ENCODE results near the gene DEAF1.
A peak's percentile ranks its signal among the peaks of the same experiment; 100 is the strongest.
"Not testable (repeated sequence)": the region's sequence is repeated elsewhere in the genome, so short reads cannot be mapped to it uniquely, and the experiment has no call there.

Gene DEAF1

GRCh38 chr11:659532-660085 lies 35.4 kb downstream of the DEAF1 start:
- in situ Hi-C loops (cut with HindIII; ENCODE audit: low pct_ligation_motif_present, low pct_unique_long_range_greater_than_20kb, low sequenced_read_pairs), result no loop called here
- DNase-seq, result no peak

GRCh38 chr11:657691-658126 lies 37.3 kb downstream of the DEAF1 start:
- in situ Hi-C loops (cut with HindIII; ENCODE audit: low pct_ligation_motif_present, low pct_unique_long_range_greater_than_20kb, low sequenced_read_pairs), result no loop called here
- no peak for DNase-seq

DNA sequence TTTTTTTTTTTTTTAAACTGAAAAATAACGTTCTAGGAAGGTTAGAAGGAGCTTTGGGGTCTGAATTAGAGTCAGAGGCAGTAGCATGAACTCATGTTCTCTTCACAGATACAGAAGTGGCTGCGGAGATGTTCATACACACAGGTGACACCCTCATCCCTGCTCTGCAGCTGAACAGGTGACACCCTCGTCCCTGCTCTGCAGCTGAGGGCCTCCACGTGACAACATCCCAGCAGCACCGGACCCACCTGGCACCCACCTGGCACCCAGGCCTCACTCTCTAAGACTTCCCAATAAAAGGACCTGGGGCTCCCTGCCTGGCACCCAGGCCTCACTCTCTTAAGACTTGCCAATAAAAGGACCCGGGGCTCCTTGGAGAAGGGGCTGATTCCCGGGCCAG lies 38.2 kb downstream of the DEAF1 start:
- in situ Hi-C loops (cut with HindIII; ENCODE audit: low pct_ligation_motif_present, low pct_unique_long_range_greater_than_20kb, low sequenced_read_pairs), result no loop called here
- DNase-seq, result no peak

- no peak for DNase-seq
- in situ Hi-C loops (cut with HindIII; ENCODE audit: low pct_ligation_motif_present, low pct_unique_long_range_greater_than_20kb, low sequenced_read_pairs), result no loop called here
Observed at GRCh38 chr11:656426-656825, 38.6 kb downstream of the DEAF1 start.

DNA sequence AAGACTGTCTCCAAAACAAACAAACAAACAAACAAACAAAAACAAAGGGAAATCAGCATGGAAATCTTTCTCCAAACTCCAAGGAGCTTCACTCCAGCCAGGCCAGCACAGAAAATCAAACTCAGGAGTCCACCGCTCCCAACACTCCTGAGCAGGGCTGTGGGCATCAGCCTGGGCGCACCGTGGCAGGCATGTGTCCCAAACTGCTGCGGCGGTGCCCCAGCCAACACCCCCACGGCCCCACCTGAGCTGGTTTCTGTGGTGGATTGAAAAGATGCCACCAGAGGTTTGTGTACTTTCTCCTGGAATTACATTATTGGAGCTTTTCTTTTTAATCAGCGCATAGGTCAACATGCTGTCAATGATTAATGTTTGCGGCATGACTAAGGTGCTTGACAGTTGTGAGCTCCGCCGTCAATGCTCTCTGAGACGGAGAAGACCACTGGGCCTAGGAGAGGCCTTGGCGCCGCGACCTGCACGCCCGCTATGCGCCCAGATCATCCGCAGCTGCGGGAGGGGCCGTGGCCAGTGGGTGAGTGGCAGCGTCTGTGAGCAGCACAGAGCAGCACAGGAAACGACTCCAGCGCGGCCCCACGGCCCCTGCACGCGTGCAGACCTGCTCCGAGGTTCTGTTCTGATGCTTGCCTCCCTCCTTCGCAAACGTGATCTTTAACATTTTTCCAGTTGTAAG lies 39.8 kb downstream of the DEAF1 start:
- in situ Hi-C loops (cut with HindIII; ENCODE audit: low pct_ligation_motif_present, low pct_unique_long_range_greater_than_20kb, low sequenced_read_pairs), result no loop called here
- DNase-seq, result peak; percentile 90

GRCh38 chr11:654444-654843 lies 40.6 kb downstream of the DEAF1 start:
- DNase-seq; in situ Hi-C loops (cut with HindIII; ENCODE audit: low pct_ligation_motif_present, low pct_unique_long_range_greater_than_20kb, low sequenced_read_pairs): not testable (repeated sequence)

DNA sequence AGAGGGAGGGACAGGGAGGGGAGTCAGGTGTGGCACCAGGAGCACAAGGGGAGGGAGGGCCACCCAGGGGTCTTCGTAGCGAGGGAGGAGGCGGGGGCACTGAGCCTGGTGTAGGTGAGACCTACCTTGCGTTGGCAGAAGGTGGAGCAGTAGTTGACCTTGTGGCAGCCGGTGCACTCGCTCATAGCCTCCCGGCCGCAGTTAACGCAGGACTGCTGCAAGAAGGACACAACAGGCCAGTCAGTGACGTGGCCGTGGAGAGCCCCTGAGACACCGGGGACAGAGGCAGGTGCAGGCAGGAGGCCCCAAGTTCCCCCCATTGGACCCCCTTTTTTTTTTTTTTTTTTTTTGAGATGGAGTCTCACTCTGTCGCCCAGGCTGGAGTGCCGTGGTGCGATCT lies 41.2 kb downstream of the DEAF1 start:
- in situ Hi-C loops (cut with HindIII; ENCODE audit: low pct_ligation_motif_present, low pct_unique_long_range_greater_than_20kb, low sequenced_read_pairs), result no loop called here

DNA sequence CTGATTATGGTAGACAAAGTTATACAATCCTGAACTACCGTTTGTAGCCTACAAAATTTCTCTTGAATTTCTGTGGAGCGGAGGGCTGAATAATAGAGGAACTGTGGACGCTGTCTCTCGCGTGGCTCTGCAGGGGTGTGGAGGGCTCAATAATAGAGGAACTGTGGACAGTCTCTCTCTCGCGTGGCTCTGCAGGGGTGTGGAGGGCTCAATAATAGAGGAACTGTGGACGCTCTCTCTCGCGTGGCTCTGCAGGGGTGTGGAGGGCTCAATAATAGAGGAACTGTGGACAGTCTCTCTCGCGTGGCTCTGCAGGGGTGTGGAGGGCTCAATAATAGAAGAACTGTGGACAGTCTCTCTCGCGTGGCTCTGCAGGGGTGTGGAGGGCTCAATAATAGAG lies 41.9 kb downstream of the DEAF1 start:
- in situ Hi-C loops (cut with HindIII; ENCODE audit: low pct_ligation_motif_present, low pct_unique_long_range_greater_than_20kb, low sequenced_read_pairs); DNase-seq: not testable (repeated sequence)

More for the DNA sequence above, 41.2 kb downstream of the DEAF1 start:
- DNase-seq, result no peak

- in situ Hi-C loops (cut with HindIII; ENCODE audit: low pct_ligation_motif_present, low pct_unique_long_range_greater_than_20kb, low sequenced_read_pairs), result no loop called here
- no peak for DNase-seq
Observed at GRCh38 chr11:650482-650881, 44.5 kb downstream of the DEAF1 start.

- in situ Hi-C loops (cut with HindIII; ENCODE audit: low pct_ligation_motif_present, low pct_unique_long_range_greater_than_20kb, low sequenced_read_pairs), result not testable (repeated sequence)
Observed at GRCh38 chr11:647672-648158, 47.3 kb downstream of the DEAF1 start.

GRCh38 chr11:646214-646613 lies 48.8 kb downstream of the DEAF1 start:
- no peak for DNase-seq
- in situ Hi-C loops (cut with HindIII; ENCODE audit: low pct_ligation_motif_present, low pct_unique_long_range_greater_than_20kb, low sequenced_read_pairs), result no loop called here

More at GRCh38 chr11:647672-648158, 47.3 kb downstream of the DEAF1 start:
- DNase-seq, result not testable (repeated sequence)

- DNase-seq, result no peak
- in situ Hi-C loops (cut with HindIII; ENCODE audit: low pct_ligation_motif_present, low pct_unique_long_range_greater_than_20kb, low sequenced_read_pairs), result no loop called here
Observed at GRCh38 chr11:645536-645935, 49.5 kb downstream of the DEAF1 start.

GRCh38 chr11:643849-644738 lies 50.9 kb downstream of the DEAF1 start:
- DNase-seq, result no peak
- in situ Hi-C loops (cut with HindIII; ENCODE audit: low pct_ligation_motif_present, low pct_unique_long_range_greater_than_20kb, low sequenced_read_pairs), result no loop called here

DNA sequence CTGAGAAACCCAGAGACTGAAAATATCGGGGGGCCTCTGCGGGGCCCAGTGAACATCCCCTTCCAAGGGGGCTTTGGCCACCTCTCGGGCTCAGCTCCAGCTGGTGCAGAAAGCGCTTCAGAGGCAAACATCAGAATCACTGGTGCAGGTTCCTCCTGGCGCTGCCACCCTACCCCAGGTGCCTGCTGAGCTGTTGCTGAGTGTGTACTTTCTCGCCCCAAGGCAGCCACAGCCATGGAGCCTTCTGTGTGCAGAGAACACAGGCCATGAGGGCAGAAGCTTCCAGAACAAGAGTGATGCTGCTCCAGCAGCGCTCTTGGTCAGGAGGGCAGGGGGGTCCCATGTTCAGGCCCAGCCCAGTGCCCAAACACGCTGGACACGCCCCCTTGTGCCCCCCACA lies 51.7 kb downstream of the DEAF1 start:
- in situ Hi-C loops (cut with HindIII; ENCODE audit: low pct_ligation_motif_present, low pct_unique_long_range_greater_than_20kb, low sequenced_read_pairs), result no loop called here
- no peak for DNase-seq

DNA sequence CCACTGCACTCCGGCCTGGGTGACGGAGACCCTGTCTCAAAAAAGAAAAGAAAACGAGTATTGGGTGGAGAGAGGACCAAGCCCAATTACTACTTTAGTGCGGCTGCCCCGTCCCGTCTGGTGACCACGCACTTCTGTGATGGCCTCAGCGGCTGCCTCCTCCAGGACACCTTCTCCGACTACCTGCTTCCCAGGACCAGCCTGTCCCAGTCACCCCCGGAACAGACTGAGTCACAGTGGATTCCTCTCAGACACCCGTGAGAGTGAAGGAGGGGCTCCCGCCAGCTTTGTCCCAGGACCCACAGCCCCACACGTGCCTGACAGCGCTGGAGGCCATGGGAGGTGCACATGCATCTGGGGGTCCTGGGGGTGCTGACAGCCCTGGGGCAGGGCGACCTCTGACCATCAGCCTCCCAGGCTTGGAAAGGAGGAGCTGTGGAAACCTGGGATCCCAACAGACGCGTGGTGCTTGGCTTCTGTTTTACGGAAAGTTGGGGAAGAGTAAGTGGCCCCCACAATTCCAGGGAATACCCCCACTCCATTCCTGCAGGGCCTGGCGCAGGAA lies 53.1 kb downstream of the DEAF1 start:
- in situ Hi-C loops (cut with HindIII; ENCODE audit: low pct_ligation_motif_present, low pct_unique_long_range_greater_than_20kb, low sequenced_read_pairs), result no loop called here
- no peak for DNase-seq

DNA sequence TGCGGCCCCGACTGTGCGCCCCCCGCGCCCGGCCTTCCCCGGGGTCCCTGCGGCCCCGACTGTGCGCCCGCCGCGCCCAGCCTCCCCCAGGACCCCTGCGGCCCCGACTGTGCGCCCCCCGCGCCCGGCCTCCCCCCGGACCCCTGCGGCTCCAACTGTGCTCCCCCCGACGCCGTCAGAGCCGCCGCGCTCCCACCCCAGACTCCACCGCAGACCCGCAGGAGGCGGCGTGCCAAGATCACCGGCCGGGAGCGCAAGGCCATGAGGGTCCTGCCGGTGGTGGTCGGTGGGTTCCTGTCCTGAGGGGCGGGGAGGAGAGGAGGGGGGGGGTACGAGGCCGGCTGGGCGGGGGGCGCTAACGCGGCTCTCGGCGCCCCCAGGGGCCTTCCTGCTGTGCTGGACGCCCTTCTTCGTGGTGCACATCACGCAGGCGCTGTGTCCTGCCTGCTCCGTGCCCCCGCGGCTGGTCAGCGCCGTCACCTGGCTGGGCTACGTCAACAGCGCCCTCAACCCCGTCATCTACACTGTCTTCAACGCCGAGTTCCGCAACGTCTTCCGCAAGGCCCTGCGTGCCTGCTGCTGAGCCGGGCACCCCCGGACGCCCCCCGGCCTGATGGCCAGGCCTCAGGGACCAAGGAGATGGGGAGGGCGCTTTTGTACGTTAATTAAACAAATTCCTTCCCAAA lies 54.9 kb downstream of the DEAF1 start:
- in situ Hi-C loops (cut with HindIII; ENCODE audit: low pct_ligation_motif_present, low pct_unique_long_range_greater_than_20kb, low sequenced_read_pairs), result no loop called here

DNA sequence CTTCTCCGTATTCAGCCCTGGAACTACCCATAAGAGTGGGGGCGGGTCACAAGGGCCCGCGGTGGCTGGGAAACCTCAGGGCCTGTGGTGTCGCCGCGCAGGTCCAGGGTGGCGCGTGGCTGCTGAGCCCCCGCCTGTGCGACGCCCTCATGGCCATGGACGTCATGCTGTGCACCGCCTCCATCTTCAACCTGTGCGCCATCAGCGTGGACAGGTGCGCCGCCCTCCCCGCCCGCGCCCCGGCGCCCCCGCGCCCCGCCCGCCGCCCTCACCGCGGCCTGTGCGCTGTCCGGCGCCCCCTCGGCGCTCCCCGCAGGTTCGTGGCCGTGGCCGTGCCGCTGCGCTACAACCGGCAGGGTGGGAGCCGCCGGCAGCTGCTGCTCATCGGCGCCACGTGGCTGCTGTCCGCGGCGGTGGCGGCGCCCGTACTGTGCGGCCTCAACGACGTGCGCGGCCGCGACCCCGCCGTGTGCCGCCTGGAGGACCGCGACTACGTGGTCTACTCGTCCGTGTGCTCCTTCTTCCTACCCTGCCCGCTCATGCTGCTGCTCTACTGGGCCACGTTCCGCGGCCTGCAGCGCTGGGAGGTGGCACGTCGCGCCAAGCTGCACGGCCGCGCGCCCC lies 55.6 kb downstream of the DEAF1 start:
- DNase-seq, result no peak
- in situ Hi-C loops (cut with HindIII; ENCODE audit: low pct_ligation_motif_present, low pct_unique_long_range_greater_than_20kb, low sequenced_read_pairs), result no loop called here

More for the DNA sequence above, 54.9 kb downstream of the DEAF1 start:
- no peak for DNase-seq

Measured in ACHN (cell line).